HG02973 (cell line): ENCODE data around the gene GSTP1.

Source experiments
- ATAC-seq: cut with Tn5 transposase; IDR thresholded peaks from one replicate; pipeline ENCODE4 v1.9.1; 2021; ENCODE audit warnings: moderate library complexity; ENCODE audit not compliant: unreplicated experiment

The GSTP1 gene

DNA sequence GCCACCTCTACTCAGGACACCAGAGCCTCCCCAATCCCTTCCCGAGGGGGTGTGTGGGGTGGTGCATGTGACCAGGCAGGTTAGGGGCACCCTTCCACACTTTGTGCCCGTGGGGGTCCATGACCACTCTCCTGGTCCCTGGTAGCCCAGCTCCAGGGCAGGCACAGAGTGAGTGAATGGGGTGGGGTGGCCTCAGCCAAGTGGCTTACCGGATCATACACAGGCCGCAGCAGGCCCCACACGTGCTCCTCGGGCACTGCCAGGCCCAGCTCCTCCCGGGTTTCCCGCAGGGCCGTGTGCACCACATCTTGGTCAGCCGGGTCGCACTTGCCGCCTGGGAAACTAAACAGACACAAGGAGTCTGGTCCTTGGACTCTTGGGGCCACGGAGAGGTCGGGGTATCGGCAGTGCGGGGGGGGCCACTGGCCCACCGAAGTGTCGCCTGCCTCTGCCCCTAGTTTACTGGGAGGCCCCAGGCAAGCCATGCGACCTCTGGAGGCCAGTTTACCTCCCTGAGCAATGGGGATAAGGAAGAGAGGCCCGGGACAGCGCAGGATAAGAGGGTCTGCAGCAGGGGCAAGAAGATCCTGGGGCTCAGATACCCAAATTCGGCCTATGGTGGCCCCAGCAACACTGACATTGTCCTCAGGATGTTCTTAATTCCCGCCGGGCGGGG lies 45.2 kb downstream of the GSTP1 start:
- no peak for ATAC-seq

DNA sequence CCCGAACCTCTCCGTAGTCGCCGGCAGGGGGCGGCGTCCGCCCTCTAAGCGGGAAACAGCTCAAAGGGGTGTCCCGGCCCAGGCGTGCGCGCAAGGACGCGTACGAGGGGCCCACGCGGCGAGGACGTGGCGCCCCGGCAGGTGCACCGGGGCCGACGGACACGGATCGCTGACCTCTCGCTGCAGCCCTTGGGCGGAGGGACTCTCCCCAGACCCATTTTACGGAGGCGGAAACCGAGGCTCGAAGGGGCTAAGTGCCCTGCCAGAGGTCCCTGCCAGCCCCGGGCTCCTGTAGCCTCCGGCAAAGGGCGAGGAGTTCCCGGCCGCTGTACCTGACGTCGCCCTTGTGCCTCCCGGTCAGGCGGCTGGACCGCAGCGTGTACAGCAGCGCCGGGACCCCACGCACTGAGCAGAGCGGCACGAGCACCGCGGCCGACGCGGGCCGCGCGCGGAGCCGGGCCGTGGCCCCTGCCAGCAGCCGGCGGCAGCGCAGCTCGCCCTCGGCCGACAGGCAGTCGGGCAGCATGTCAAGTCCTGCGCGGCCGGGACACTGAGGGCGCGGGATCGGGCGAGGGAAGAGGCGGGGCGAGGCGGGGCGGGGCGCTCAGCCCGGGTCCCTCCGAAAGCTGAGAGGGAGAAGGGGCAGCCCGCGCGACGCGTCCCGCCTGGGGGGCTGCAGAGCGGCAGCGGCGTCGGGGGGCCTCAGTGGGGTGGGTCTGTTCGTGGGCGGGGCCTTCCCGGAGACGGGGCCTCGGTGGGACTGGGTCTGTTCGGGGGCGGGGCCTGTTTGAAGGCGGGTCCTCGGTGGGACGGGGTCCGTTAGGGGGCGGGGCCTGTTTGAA lies 46.0 kb downstream of the GSTP1 start, which contains the start of gene NUDT8:
Gene NUDT8, minus strand, starts transcription at position 552 of the 842 bp plus-strand sequence. Its CDS starts 26 bp downstream, at position 526.
- ATAC-seq: peak; percentile 47

DNA sequence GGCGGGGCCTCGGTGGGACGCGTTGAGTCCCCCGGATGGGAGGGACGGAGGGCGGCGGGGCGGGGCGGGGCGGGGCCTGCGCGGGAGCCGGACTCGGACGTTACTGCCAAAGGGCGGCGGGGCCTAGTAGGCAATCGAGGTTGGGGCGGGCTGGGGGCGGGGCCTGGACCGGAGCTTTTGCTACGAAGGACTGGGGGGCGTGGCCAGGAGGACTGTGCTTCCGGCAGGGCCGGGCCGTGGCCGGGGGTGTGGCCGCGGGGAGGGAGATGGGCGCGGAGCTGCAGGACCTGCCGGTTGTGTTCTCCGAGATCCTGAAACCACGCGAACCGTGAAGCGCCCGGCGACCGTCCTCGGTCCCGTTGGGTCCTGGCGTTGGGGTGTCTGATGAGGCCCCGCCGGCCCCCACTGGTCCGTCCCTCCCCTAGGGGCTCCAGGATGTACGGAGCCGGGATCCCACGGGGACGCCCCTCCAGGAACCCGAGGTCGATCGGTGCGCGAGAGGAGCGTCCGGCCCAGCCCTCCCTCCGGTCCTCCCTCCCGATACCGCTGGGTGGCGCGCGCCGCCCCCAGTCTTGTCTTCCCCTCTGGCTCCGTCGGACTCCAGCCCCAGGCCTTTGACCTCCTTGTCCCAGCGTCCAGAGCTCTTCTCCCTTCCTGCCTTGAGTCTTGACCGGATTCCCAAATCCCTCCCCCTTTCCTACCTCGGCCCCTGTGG lies 46.8 kb downstream of the GSTP1 start:
- peak; percentile 52 for ATAC-seq

DNA sequence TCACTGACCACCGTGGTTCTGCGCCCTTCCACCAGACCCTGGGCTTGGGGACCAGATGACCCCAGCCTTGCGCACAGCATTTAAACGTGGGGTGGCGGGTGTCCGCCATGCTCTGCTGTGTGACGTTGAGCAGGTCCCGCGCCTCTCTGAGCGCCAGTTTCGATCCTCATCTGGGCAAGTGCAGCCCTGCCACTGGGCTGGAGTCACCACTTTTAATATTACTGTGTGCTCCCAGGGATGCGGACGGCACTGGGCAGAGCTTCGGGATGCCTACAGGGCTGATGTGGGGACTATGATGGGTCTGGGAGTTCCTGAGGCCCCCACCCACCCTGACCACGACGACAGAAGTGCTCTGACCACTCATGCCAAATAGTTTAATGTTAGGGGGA lies 47.3 kb downstream of the GSTP1 start:
- peak; percentile 1 for ATAC-seq

DNA sequence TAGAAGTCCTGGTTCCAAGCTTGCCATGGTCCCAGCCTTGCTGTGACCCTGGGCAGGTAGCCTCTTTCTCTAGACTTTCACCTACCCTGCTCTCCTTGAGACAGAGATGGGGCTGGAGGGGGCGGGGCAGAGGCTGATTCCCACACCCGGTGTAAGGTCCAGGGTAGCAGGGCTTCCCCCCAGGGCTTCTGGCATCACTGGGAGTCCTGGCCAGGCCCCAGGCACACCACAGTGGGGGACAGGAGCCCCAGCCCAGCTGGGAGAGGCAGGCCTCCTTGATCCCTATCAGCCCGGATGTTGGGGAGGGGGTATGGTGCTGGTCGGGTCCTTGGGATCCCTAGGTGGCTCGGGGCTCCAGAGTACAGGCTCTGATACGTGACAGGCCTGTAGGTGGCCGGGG lies 47.8 kb downstream of the GSTP1 start:
- ATAC-seq: no peak

DNA sequence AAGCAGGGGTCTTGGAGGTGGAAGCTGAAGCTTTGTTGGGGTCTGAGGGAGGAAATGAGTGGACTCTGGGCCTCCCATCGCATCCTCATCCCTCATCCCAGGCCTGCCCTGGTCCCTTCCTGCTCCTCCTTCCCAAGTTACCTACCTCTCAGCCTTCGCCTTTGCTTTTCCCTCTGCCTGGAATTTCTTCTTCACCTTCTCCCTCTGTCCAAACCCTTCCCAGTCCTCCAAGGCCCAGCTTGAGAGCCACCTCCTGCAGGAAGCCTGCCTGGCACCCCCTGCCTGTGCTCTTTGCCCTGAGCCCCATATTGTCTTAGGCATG lies 48.2 kb downstream of the GSTP1 start:
- ATAC-seq: no peak

DNA sequence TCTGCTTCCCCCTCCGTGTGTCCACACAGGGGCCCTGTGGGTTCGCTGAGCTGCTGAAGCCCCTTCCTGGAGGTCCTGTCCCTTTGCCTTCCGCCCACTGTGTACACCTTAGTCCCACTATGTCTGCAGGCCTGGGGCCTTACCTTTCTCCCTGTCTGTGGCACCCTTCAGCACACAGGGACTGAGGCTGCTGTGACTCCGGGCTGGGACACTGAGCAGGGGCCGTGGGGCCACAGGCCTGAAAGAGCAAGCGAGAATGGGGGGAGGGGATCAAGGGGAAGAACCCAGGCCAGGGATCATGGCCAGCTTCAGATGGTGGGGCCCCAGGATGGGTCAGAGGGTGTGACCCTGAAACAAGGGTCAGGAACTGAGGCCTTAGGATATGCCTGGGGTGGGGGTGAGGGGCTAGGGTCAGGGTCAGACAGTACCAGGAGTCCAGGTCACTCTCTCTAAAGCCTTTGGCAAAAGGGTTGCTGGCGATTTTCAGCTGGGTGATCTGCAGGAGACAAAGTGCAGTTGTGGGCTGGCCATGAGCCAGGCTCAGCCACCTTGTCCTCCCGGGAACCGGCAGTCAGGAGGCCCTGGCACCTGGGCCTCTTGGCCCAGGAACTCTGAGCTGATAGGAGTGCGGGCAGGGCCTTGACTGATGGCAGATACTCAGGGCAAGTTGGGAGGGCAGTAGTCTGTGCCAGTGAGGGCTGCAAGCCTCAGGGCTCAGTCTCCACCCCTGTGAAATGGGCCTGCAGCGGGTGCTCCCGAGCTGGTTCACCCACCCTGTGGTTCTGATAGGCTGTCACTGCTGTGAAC lies 48.8 kb downstream of the GSTP1 start:
- no peak for ATAC-seq

DNA sequence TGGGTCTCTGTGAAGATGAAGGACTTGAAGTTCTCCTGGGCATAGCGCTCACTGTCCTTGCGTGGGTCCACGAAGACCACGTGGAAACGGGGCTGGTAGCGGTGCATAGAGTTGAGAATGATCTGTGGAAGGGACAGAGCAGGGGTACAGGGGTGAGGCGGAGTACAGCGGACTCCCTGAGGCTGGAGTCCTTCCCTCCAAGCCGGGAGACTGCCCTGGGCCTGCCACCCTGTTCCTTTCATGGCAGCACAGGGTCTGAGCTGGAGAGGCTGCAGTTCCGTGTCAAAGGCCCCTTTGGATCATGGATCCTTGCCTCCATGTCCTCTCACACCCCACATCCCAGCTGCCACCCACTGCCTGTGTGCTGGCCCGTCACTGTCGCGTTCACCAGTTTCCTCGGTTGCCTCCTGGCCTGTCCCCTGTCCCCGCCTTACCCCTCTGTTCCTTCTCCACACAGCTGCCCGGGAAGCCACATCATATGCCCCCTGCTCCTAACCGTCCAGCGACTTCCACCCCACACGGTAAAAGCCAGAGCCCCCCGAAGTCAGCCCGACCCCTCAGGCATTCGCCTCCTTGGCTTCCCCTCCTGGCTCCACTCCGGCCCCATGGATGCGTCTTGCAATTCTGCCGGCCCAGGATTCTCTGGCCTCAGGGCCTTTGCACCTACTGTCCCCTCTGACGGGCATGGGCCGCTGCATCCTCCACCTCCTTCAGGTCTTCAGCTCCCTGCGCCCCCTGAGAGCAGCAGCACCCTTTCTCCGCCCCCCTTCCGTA lies 49.6 kb downstream of the GSTP1 start:
- no peak for ATAC-seq

DNA sequence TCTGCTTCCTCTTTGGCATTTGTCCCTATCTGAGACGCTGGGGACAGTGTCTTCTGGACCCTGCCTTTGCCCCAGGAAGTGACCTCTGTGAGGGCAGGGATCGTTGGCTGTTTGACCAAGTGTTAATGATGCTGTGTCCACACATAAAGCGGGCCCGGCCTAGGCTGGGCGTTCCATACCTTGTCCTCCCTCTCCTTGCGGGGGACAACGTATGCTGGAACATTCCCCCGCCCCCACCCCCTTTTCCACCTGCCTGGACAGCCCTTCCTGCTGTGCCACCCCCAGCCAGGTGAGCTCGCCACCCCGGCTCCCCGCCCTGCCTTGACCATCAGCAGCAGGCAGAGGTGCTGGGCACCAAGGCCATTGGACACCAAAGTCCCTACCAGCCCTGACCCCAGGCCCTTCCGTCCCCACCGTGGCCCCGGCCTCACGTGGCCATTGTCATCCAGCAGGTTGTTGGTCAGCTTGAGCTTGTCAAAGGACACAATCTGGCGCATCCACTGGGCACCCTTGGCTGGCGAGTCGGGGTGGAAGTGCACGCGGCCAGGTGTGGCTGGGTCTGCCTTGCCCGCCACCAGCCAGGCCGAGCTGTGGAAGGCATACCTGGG lies 50.2 kb downstream of the GSTP1 start:
- ATAC-seq: no peak

DNA sequence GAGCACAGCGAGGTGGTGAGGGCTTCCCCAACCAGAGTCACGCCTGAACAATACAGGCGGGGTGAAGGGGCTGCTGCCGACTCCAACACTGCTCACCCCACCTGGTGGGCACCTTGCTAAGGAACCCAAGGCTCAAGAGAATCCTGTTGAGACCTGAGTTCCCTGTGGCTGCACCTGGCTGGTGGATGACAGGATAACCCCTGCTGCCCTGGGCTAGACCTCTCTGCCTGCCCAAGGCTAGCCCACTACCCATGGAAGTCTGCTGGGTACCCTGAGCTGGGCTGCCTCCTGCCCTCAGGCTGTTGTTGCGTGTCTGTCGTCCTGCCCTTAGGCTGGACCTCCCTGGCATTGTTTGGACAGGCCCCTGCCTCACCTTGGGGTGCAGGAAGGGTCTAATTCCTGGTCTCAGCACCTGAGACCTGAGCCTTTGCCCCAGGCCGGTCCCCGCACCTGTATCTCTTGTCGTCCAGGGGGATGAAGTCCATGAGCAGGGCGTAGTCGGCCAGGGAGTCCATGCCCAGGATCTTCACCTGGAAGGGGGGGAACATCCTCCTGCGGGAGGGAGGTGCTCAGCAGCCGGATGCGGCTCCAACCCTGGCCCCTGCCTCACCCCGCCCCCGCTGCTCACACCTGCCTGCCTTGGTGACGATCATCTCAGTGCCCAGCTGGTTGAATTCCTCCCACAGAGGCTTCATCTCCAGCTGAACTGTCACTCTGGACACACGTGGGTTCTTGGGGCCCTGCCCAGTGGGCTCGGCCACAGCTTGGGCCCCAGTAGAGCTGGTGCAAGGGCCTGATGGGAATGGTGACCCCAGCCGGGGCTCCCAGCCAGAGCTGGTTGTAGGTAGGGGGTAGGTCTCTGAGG lies 51.0 kb downstream of the GSTP1 start:
- ATAC-seq: no peak

DNA sequence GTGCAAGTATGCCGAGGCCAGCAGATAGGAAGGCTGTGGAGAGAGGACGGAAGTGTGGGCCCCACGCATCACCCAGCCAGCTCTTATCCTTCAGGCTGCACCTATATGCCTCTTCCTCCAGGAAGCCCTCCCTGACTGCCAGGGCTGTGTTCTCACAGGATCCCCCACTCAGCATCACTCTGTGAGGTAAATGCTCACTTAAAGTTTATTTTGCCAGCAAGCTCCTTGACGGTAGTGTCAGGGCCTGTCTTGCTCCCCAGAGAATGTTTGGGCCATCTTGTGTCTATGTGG lies 51.6 kb downstream of the GSTP1 start:
- no peak for ATAC-seq
